GM19239 (cell line): ENCODE results near the gene PKNOX2.
"Not testable (repeated sequence)": the region's sequence is repeated elsewhere in the genome, so short reads cannot be mapped to it uniquely, and the experiment has no call there.

Experiments used
- DNase-seq: peaks from one replicate; pipeline ENCODE4 v3.0.0; 2011; ENCODE audit warnings: low spot score; ENCODE audit not compliant: insufficient read length
- FAIRE-seq: peaks from 2 replicates; lab custom pipeline; 2011; peaks lifted over from hg19 to GRCh38; lab: Jason Lieb, UNC

Gene PKNOX2

GRCh38 chr11:125193841-125194240, 29.3 kb downstream of the PKNOX2 start:
- no peak for FAIRE-seq
- no peak for DNase-seq

DNA sequence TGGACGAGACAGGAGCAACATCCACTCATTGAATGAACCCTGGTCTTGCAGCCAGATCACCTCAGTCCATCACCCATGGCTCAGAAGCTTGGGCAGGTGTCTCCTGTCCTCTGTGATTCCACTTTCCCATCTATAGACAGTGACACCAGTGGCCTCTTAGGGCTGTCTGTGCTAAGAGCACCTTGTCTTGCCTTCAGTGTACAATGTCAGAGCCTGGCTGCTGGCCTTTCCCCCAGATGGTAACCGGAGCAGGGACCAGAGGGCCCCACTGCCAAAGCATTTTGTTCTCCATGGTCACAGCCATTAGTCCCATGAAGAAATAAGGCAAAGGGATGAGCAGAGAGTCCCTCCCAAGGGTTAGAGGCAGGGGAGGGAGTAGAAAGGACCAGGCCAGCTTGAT, 35.4 kb downstream of the PKNOX2 start:
- FAIRE-seq (no peak), DNase-seq (no peak)

DNA sequence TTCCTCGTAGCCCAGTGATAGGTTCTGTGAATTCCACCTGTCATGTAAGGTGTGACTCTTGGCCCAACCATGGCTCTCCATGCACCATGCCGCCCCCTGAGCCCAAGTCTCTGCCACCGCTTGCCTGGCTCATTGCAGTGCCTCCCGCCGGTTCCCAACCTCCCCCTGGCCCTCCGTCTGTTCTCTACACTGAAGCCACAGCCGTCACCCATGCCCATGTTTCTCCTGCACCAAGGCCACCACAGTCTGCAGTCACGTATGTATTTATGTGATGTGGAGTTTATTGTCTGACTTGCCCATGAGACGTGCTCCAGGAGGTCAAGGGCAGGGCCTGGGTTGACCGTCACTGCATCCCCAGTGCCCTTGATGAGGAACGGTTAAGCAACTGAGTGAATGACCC, 35.9 kb downstream of the PKNOX2 start:
- FAIRE-seq (no peak), DNase-seq (no peak)

DNA sequence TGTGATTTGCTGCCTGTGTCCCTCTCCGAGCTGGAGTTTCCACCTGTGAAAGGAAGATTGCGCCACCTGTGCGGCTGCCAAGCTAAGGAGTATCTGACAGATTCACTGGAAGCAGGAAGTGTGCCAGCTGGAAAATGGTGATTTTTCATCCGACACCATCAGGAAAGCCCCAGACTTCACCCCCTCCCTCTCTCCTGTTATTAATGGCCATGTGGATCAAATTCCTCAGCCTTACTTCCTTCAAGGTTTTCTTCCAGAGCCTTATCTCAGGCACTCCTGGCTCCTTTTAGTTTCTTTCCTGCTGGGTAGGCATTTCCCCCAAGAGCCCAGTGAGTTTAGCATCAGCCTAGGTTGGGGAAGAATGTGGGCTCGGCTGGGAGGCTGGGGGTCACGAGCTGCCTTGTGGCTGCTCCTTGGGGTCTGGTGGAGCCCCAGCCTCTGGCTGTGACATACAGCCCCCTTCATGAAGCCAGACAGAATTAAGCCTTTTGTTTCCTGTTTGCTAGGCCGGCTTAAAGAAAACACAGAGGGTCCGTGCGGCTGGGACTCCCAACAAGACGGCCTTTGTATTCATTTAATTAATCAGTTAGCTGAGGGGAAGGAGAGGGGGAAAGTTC, 37.1 kb downstream of the PKNOX2 start:
- DNase-seq (no peak), FAIRE-seq (no peak)

GRCh38 chr11:125202362-125202880, 37.9 kb downstream of the PKNOX2 start:
- DNase-seq (no peak), FAIRE-seq (no peak)

- FAIRE-seq (no peak), DNase-seq (no peak)
Measured at GRCh38 chr11:125202977-125203376, 38.4 kb downstream of the PKNOX2 start.

GRCh38 chr11:125207866-125208425, 43.4 kb downstream of the PKNOX2 start:
- FAIRE-seq (no peak), DNase-seq (no peak)

GRCh38 chr11:125210066-125210465, 45.5 kb downstream of the PKNOX2 start:
- FAIRE-seq (no peak), DNase-seq (no peak)

GRCh38 chr11:125211191-125211947, 46.8 kb downstream of the PKNOX2 start:
- no peak for DNase-seq
- no peak for FAIRE-seq

DNA sequence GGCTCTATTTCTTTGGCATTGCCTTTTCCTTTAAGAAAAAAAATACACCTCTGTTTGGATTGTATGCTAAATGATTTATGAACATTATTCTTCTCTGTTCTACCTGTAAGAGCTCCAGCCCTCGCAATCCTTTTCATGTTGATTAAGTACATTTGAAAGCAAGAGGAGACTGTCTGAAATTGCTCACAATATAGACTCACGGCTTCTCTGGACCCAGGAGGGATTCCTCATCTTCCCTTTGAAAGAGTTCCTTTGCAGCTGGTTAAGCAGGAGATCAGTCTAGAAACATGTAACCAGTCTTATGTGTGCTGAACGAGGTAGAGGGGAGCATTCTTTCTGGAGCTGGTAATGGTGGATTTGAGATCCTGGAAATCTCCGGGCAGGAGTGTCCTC, 47.4 kb downstream of the PKNOX2 start:
- DNase-seq (no peak), FAIRE-seq (no peak)

GRCh38 chr11:125214601-125215565, 50.3 kb downstream of the PKNOX2 start:
- FAIRE-seq (no peak), DNase-seq (no peak)

DNA sequence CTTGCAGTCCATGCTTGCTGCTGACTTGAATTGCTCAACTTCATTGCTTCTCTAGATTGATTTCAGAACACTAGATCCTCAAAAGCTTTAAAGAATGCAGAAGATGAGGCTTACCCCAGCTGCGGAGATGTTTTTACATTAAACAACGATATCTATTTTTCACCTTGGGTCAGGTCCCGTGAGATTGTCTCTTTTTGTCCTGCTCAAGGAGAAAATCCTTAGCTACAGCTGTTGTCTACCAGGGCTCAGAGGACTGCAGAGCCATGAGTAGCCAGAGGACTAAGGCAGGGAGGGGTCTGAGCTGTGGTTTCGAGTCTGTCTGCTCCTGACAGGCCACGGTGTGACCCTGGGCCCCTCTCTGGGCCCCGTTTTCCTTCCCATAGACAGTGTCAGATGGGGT, 51.4 kb downstream of the PKNOX2 start:
- no peak for DNase-seq
- FAIRE-seq, result no peak

DNA sequence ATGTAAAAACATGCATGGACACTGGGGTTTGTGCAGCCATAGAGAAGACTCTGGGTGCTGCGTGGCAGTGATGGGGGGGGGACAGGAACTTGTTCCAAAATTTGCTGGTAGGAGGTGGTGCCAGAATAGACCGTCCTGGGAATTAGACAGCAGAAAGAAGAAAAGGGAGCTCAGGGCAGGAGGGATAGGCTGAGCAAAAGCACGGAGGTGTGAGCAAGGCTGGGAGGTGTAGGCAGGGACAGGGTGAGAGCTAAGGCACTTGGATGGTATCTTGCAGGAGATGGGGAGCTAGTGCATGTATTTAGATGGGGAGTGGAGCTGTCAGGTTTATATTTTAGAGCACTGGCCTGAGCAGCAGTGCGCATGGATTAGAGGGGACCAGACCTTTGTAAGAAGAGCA, 53.8 kb downstream of the PKNOX2 start:
- no peak for FAIRE-seq
- no peak for DNase-seq

- FAIRE-seq (no peak), DNase-seq (no peak)
Measured at GRCh38 chr11:125221461-125221860, 56.9 kb downstream of the PKNOX2 start.

DNA sequence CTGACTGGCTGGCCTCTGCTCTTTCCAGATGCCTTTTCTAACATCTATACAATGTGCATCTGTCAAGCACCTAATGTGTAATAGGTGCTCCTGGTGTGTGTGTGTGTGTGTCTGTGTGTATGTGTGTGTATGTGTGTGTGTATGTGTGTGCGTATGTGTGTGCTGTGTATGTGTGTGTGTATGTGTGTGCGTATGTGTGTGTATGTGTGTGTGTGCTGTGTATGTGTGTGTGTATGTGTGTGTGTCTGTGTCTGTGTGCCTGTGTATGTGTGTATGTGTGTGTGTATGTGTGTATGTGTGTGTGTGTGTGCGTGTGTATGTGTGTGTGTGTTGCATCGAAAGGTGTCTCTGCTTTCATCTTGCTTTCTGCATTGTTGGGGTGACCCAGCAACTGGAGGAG, 57.9 kb downstream of the PKNOX2 start:
- DNase-seq (no peak), FAIRE-seq (no peak)

- not testable (repeated sequence) for DNase-seq, FAIRE-seq
Measured at GRCh38 chr11:125223161-125223560, 58.6 kb downstream of the PKNOX2 start.

DNA sequence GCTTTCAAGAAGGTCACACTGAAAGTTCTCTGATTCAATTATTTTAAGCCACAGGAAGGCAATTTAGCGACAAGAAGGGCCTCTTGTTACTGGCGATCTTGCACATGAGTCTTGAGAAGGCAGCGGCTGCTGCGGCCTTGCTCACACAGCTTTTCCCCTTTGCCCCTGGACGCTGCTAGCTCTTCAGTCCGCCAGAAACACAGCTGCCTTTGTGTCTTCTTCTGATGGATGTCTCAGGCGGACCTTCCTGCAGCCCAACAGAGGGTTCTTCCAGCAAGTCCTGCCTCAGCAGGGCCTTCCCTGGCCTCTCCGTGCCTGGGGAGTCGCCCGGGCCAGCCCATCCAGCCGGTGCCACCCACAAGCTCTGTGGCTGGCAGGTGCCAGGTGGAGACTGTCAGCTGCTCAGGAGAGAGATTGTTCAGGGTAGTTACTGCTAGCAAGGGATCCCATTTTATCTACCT, 59.4 kb downstream of the PKNOX2 start:
- no peak for DNase-seq

GRCh38 chr11:125224391-125225021, 60.0 kb downstream of the PKNOX2 start:
- FAIRE-seq, result no peak
- no peak for DNase-seq

More for the DNA sequence above, 59.4 kb downstream of the PKNOX2 start:
- no peak for FAIRE-seq

GRCh38 chr11:125225401-125225800, 60.9 kb downstream of the PKNOX2 start:
- FAIRE-seq (no peak), DNase-seq (no peak)

- FAIRE-seq (no peak), DNase-seq (no peak)
Measured at GRCh38 chr11:125226031-125226430, 61.5 kb downstream of the PKNOX2 start.
